HG03196 (cell line): ENCODE measurements around the gene MAP7D3.
"Not testable (repeated sequence)": the region's sequence is repeated elsewhere in the genome, so short reads cannot be mapped to it uniquely, and the experiment has no call there.

Experiments used
- ATAC-seq: cut with Tn5 transposase; IDR thresholded peaks from one replicate; pipeline ENCODE4 v1.9.1; 2021; ENCODE audit not compliant: unreplicated experiment

Gene MAP7D3

GRCh38 chrX:136186023-136186413 lies 65.2 kb downstream of the MAP7D3 start:
- ATAC-seq, result no peak

- no peak for ATAC-seq
Measured at GRCh38 chrX:136185401-136186022, 65.7 kb downstream of the MAP7D3 start.

- ATAC-seq, result no peak
Measured at GRCh38 chrX:136183917-136184316, 67.3 kb downstream of the MAP7D3 start.

GRCh38 chrX:136183172-136183571 lies 68.0 kb downstream of the MAP7D3 start:
- ATAC-seq, result no peak

GRCh38 chrX:136182414-136182813 lies 68.8 kb downstream of the MAP7D3 start:
- ATAC-seq, result no peak

- no peak for ATAC-seq
Measured at GRCh38 chrX:136179133-136179532, 72.1 kb downstream of the MAP7D3 start.

GRCh38 chrX:136176399-136176825 lies 74.8 kb downstream of the MAP7D3 start:
- ATAC-seq, result no peak

- ATAC-seq, result no peak
Measured at GRCh38 chrX:136171420-136171819, 79.8 kb downstream of the MAP7D3 start.

- ATAC-seq, result no peak
Measured at GRCh38 chrX:136170139-136170800, 80.9 kb downstream of the MAP7D3 start.

- no peak for ATAC-seq
Measured at GRCh38 chrX:136168929-136169735, 82.1 kb downstream of the MAP7D3 start.

- not testable (repeated sequence) for ATAC-seq
Measured at GRCh38 chrX:136167989-136168388, 83.2 kb downstream of the MAP7D3 start.

- ATAC-seq, result no peak
Measured at GRCh38 chrX:136166221-136166855, 84.9 kb downstream of the MAP7D3 start.

GRCh38 chrX:136165406-136165805 lies 85.8 kb downstream of the MAP7D3 start:
- ATAC-seq, result no peak

- ATAC-seq, result no peak
Measured at GRCh38 chrX:136163689-136164088, 87.5 kb downstream of the MAP7D3 start.
